ENCODE measurements around the gene INHBE. TPM values are rescaled to one million over a fixed set of nuclear protein-coding genes. Genes with fewer than 3 reads are reported as not detected.

INHBE gene
- total RNA-seq, 4 donors from 2014 or later, result not detected

GRCh38 chr12:57470970-57471656 is 16.0 kb downstream of the INHBE start:
- TF ChIP-seq, protein P1, sequence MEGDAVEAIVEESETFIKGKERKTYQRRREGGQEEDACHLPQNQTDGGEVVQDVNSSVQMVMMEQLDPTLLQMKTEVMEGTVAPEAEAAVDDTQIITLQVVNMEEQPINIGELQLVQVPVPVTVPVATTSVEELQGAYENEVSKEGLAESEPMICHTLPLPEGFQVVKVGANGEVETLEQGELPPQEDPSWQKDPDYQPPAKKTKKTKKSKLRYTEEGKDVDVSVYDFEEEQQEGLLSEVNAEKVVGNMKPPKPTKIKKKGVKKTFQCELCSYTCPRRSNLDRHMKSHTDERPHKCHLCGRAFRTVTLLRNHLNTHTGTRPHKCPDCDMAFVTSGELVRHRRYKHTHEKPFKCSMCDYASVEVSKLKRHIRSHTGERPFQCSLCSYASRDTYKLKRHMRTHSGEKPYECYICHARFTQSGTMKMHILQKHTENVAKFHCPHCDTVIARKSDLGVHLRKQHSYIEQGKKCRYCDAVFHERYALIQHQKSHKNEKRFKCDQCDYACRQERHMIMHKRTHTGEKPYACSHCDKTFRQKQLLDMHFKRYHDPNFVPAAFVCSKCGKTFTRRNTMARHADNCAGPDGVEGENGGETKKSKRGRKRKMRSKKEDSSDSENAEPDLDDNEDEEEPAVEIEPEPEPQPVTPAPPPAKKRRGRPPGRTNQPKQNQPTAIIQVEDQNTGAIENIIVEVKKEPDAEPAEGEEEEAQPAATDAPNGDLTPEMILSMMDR (IDR thresholded peaks at IDR 0.05; ENCODE audit: low read depth), result no peak

GRCh38 chr12:57471661-57472060 is 16.6 kb downstream of the INHBE start:
- TF ChIP-seq, protein P1 (IDR thresholded peaks at IDR 0.05; ENCODE audit: low read depth), result no peak

DNA sequence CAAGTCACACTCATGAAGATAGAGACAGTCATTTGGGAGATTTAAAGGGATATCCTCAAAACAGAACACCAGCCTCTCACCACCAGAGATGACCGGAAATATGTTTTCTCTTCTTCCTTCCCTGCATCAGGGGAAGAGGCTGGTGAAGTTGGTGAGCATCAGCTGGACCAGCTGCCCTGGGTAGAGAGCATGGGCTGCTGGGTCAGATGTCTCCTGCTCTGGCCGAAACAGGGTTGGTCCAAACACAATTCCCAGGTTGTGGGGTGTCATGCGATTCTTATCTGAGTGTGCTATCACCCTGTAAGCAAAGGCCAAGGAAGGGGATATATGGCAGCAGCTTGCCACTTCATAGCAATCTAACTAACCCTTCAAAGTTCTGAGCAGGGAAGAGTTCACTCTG is 17.3 kb downstream of the INHBE start:
- TF ChIP-seq, protein P1 (IDR thresholded peaks at IDR 0.05; ENCODE audit: low read depth), result no peak

DNA sequence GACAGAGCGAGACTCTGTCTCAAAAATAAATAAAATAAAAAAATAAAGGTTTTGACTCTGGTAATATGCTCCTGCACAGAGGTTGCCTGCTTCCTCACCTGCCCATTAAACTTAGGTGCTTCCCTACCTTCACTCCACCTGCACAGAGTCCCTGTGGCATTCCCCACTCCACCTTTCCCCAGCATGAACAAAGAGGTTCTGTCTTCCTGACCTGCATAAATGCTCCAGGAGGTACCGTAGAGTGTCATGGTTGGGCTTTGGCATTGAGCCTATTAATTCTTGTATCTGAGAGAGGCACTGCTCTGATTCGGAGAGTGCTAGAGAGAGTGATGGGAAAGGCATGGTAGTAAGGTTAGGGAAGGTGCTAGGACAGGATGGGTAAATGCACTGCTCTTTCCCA is 18.3 kb downstream of the INHBE start:
- TF ChIP-seq, protein P1 (IDR thresholded peaks at IDR 0.05; ENCODE audit: low read depth), result no peak

DNA sequence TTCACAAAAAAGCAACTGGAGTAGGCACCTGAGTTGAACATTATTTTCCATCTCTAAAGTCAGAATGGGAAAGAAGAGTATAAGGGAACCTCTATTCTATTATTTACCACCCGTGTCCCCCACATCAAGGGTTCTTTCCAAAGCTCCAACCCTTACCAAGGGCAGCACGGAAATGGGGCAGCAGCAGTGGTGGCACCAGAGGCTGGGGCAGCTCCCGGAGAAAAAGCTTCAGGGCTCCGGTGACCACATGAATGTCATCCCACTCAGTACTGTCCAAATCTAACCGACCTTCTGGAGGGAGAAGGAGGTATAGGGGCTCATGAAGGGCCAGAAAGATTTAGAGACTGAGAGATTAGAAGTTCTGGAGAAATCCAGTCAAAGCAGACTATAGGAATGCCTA is 18.8 kb downstream of the INHBE start:
- TF ChIP-seq, protein P1 (IDR thresholded peaks at IDR 0.05; ENCODE audit: low read depth), result no peak

DNA sequence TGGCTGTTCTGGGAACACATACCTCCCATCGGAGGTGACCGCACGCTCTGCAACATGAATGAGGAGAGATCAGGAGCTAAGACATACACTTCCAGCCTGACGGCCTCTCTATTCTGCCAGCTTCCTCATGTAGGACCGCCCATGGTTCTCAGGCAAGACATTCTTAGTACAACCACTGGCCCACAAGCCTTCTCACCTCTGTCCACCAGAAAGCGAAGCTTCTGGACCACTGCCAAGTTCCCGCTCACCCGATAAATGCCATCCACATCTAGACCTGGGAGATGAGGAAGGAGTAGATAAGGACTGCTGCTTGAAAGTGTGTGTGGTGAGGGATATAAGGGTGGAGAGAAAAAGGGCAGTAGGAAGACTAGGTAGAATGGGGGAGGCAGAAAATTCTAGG is 19.3 kb downstream of the INHBE start:
- TF ChIP-seq, protein P1 (IDR thresholded peaks at IDR 0.05; ENCODE audit: low read depth), result no peak

DNA sequence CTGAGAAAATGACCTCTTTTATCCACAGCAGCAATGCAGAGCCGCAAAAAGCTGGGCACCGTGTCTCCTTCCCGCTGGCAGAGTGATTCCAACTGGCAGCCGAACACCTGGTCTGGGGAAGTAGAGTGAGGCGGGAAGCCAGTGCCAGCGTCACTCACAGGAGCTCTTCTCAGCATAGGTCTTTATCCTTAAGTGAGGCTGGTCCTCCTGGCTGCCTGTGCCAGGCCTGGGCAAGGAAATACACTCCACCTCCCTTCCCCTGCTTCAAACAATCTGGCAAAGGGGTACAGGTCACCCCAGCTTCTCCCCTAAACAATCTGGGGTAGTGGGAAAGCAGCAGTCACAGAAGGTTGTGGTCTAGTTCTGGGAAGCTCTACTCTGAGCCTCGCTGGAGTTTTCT is 19.8 kb downstream of the INHBE start:
- TF ChIP-seq, protein P1 (IDR thresholded peaks at IDR 0.05; ENCODE audit: low read depth), result no peak

All from subcutaneous adipose tissue (tissue), 4 donors.